HEK293 (cell line): ENCODE data around the gene SLU7.

Experiments used
- CTCF ChIA-PET: fragments of 350-600 bp; formaldehyde crosslinking; extraction: SDS; loops from one replicate; lab custom pipeline; 2021; ENCODE audit warnings: antibody characterized with exemption; lab: Yijun Ruan, JAX
- POLR2A ChIA-PET: fragments of 300-600 bp; formaldehyde crosslinking; extraction: SDS; loops from one replicate; lab custom pipeline; 2020; ENCODE audit warnings: antibody characterized with exemption, inconsistent platforms; lab: Yijun Ruan, JAX
- H3K27ac ChIP-seq: fragments of 200-500 bp; sonication (Bioruptor generic); 2 replicates; pipeline ENCODE4 v1.5.1; 2014; ENCODE audit warnings: low read depth, low read length, control low read depth, inconsistent platforms; ENCODE audit errors: extremely low read depth
- H3K36me3 ChIP-seq, 2 experiments: fragments of 200-500 bp in 1 of 2; sonication (Bioruptor generic) in 1 of 2; 1 replicate in 1 of 2; 2 replicates in 1 of 2; pipeline ENCODE4 v1.5.1; 2014 to 2017; ENCODE audit warnings: inconsistent platforms in 2 of 2, low read length in 2 of 2; ENCODE audit not compliant: control insufficient read depth in 2 of 2, insufficient read depth in 1 of 2
- H3K4me1 ChIP-seq: fragments of 200-500 bp; sonication (Bioruptor generic); 2 replicates; pipeline ENCODE4 v1.5.1; 2014; ENCODE audit warnings: mild to moderate bottlenecking, low read length, inconsistent platforms; ENCODE audit not compliant: control insufficient read depth, insufficient read depth
- H3K4me3 ChIP-seq: 2 replicates; pipeline ENCODE4 v1.5.1; 2011; ENCODE audit warnings: low read depth, mild to moderate bottlenecking, control low read depth, low read length, moderate library complexity
- H3K9me3 ChIP-seq: fragments of 200-500 bp; sonication (Bioruptor generic); 2 replicates; pipeline ENCODE4 v1.5.1; 2014; ENCODE audit warnings: low read depth, low read length, inconsistent platforms; ENCODE audit not compliant: control insufficient read depth, insufficient read depth
- HIC1 ChIP-seq: fragments of 450-650 bp; formaldehyde crosslinking; IDR thresholded peaks from 2 replicates; pipeline ENCODE4 v1.5.1; 2016; ENCODE audit warnings: missing biosample characterization, missing genetic modification characterization
- HOXD13 ChIP-seq: sonication (generic); formaldehyde crosslinking; IDR thresholded peaks from 2 replicates; pipeline ENCODE4 v1.8.0; 2022; ENCODE audit warnings: missing genetic modification reagents, borderline replicate concordance
- KLF16 ChIP-seq: fragments of 450-650 bp; formaldehyde crosslinking; IDR thresholded peaks from 2 replicates; pipeline ENCODE4 v1.5.1; 2017; ENCODE audit warnings: missing biosample characterization, missing genetic modification characterization
- OSR2 ChIP-seq: fragments of 450-650 bp; formaldehyde crosslinking; IDR thresholded peaks from 2 replicates; pipeline ENCODE4 v1.5.1; 2016; ENCODE audit warnings: missing biosample characterization, missing genetic modification characterization
- PRDM1 ChIP-seq: fragments of 450-650 bp; formaldehyde crosslinking; IDR thresholded peaks from 2 replicates; pipeline ENCODE4; 2016; ENCODE audit warnings: missing biosample characterization, missing genetic modification characterization
- PRDM2 ChIP-seq: fragments of 450-650 bp; formaldehyde crosslinking; IDR thresholded peaks from 2 replicates; pipeline ENCODE4 v1.5.1; 2016; ENCODE audit warnings: missing biosample characterization, missing genetic modification characterization, borderline replicate concordance
- PRDM4 ChIP-seq: fragments of 450-650 bp; formaldehyde crosslinking; IDR thresholded peaks from 2 replicates; pipeline ENCODE4 v1.5.1; 2017; ENCODE audit warnings: missing biosample characterization, missing genetic modification characterization
- RBAK ChIP-seq: fragments of 450-650 bp; formaldehyde crosslinking; IDR thresholded peaks from 2 replicates; pipeline ENCODE4 v1.5.1; 2016; ENCODE audit warnings: missing biosample characterization, missing genetic modification characterization
- SP7 ChIP-seq: fragments of 450-650 bp; formaldehyde crosslinking; IDR thresholded peaks from 2 replicates; pipeline ENCODE4 v1.5.1; 2016; ENCODE audit warnings: missing biosample characterization, missing genetic modification characterization
- YY2 ChIP-seq: fragments of 450-650 bp; formaldehyde crosslinking; IDR thresholded peaks from 2 replicates; pipeline ENCODE4 v1.5.1; 2016; ENCODE audit warnings: missing biosample characterization, missing genetic modification characterization
- ZBTB10 ChIP-seq: fragments of 450-650 bp; formaldehyde crosslinking; IDR thresholded peaks from 2 replicates; pipeline ENCODE4 v1.5.1; 2016; ENCODE audit warnings: missing biosample characterization, missing genetic modification characterization
- ZBTB26 ChIP-seq: fragments of 450-650 bp; formaldehyde crosslinking; optimal IDR thresholded peaks from 2 replicates; pipeline ENCODE3; 2016; ENCODE audit warnings: missing biosample characterization, mild to moderate bottlenecking, missing genetic modification characterization
- ZEB2 ChIP-seq: fragments of 450-650 bp; formaldehyde crosslinking; IDR thresholded peaks from 2 replicates; pipeline ENCODE4 v1.5.1; 2016; ENCODE audit warnings: missing biosample characterization, missing genetic modification characterization
- ZFP69B ChIP-seq: fragments of 450-650 bp; formaldehyde crosslinking; IDR thresholded peaks from 2 replicates; pipeline ENCODE4 v1.5.1; 2016; ENCODE audit warnings: missing biosample characterization, missing genetic modification characterization
- ZNF155 ChIP-seq: fragments of 450-650 bp; formaldehyde crosslinking; IDR thresholded peaks from 2 replicates; pipeline ENCODE4 v1.5.1; 2016; ENCODE audit warnings: missing biosample characterization, missing genetic modification characterization
- ZNF157 ChIP-seq: fragments of 450-650 bp; formaldehyde crosslinking; IDR thresholded peaks from 2 replicates; pipeline ENCODE4 v1.5.1; 2016; ENCODE audit warnings: missing biosample characterization, missing genetic modification characterization
- ZNF174 ChIP-seq: fragments of 450-650 bp; formaldehyde crosslinking; IDR thresholded peaks from 2 replicates; pipeline ENCODE4 v1.5.0; 2017; ENCODE audit warnings: missing biosample characterization, mild to moderate bottlenecking, missing genetic modification characterization
- ZNF501 ChIP-seq: fragments of 450-650 bp; formaldehyde crosslinking; IDR thresholded peaks from 2 replicates; pipeline ENCODE4 v1.5.1; 2016; ENCODE audit warnings: missing biosample characterization, missing genetic modification characterization
- ZNF623 ChIP-seq: fragments of 450-650 bp; formaldehyde crosslinking; IDR thresholded peaks from 2 replicates; pipeline ENCODE4 v1.5.1; 2016; ENCODE audit warnings: missing biosample characterization, missing genetic modification characterization
- ZNF791 ChIP-seq: fragments of 450-650 bp; formaldehyde crosslinking; IDR thresholded peaks from 2 replicates; pipeline ENCODE4 v1.5.1; 2016; ENCODE audit warnings: missing biosample characterization, missing genetic modification characterization

Gene SLU7

GRCh38 chr5:160418561-160419457 lies at the start of gene SLU7 (continued):
- TF ChIP-seq ZEB2 (tag by site-specific recombination) (peak; percentile 34; the same call in 1 of the 2 replicates), ZNF501 (tag by site-specific recombination) (peak; percentile 82), PRDM4 (peak; percentile 19; the same call in 1 of the 2 replicates), HOXD13 (CRISPR knock-in tag) (no peak)

- H3K27ac ChIP-seq, result no peak overlapping the region
- H3K4me3 ChIP-seq, result no peak overlapping the region
- no peaks in the 10 kb centered on the region for H3K36me3 ChIP-seq
- ChIA-PET CTCF (interaction anchor here (0.6 kb wide), 1 partner anchor 47 kb away, joined by 7 read pairs; the partner anchor contains the start of gene PTTG1), POLR2A (no interaction called here)
- no peaks in the 10 kb centered on the region for H3K9me3 ChIP-seq
- H3K4me1 ChIP-seq, result peaks cover 13% of the 10 kb centered on the region; the same call in 1 of the 2 replicates
- TF ChIP-seq ZNF157 (tag by site-specific recombination) (no peak), PRDM1 (tag by site-specific recombination) (no peak), PRDM2 (tag by site-specific recombination) (no peak), YY2 (tag by site-specific recombination) (no peak), HIC1 (no peak), ZFP69B (tag by site-specific recombination) (no peak), ZNF174 (tag by site-specific recombination) (no peak), ZBTB26 (no peak), ZNF791 (tag by site-specific recombination) (no peak), OSR2 (tag by site-specific recombination) (no peak), KLF16 (no peak), ZNF623 (no peak), SP7 (tag by site-specific recombination) (no peak), ZBTB10 (tag by site-specific recombination) (no peak), ZNF155 (no peak), RBAK (tag by site-specific recombination) (no peak)
Measured at GRCh38 chr5:160468363-160468975, 49.6 kb upstream of the SLU7 start.
